Karpas-422 (cell line): Measurements from ENCODE around the gene NFATC1. TPM values are rescaled to one million over a fixed set of nuclear protein-coding genes. Genes with fewer than 3 reads are reported as not detected.
"Not testable (repeated sequence)": the region's sequence is repeated elsewhere in the genome, so short reads cannot be mapped to it uniquely, and the experiment has no call there.

Source experiments
- DNase-seq: peaks from one replicate; pipeline ENCODE4 v3.0.0-alpha.2; 2015
- H2AFZ ChIP-seq: fragments of 200-600 bp; sonication (generic); 2 replicates; pipeline ENCODE4 v1.6.1; 2014; ENCODE audit warnings: antibody characterized with exemption, low read length, mixed read lengths
- H3K27ac ChIP-seq: fragments of 200-600 bp; sonication (generic); 2 replicates; pipeline ENCODE4 v1.5.1; 2014; ENCODE audit warnings: mild to moderate bottlenecking, low read length, moderate library complexity
- H3K27me3 ChIP-seq: fragments of 200-600 bp; sonication (generic); 2 replicates; pipeline ENCODE4 v1.6.1; 2014; ENCODE audit warnings: low read length, mixed read lengths
- H3K36me3 ChIP-seq: fragments of 200-600 bp; sonication (generic); 2 replicates; pipeline ENCODE4 v1.6.1; 2014; ENCODE audit warnings: low read length, mixed read lengths; ENCODE audit not compliant: insufficient read depth
- H3K4me1 ChIP-seq: fragments of 200-600 bp; sonication (generic); 2 replicates; pipeline ENCODE4 v1.6.1; 2014; ENCODE audit warnings: mild to moderate bottlenecking, low read length, mixed read lengths
- H3K4me2 ChIP-seq: fragments of 200-600 bp; sonication (generic); 2 replicates; pipeline ENCODE4 v1.6.1; 2014; ENCODE audit warnings: low read length, low read depth, mild to moderate bottlenecking; ENCODE audit not compliant: poor library complexity, severe bottlenecking
- H3K4me3 ChIP-seq: fragments of 200-600 bp; sonication (generic); 2 replicates; pipeline ENCODE4 v1.5.1; 2014; ENCODE audit warnings: mild to moderate bottlenecking, antibody characterized with exemption, low read length, mixed read lengths
- H3K79me2 ChIP-seq: fragments of 200-600 bp; sonication (generic); 2 replicates; pipeline ENCODE4 v1.6.1; 2014; ENCODE audit warnings: mild to moderate bottlenecking, low read length, mixed read lengths
- H3K9ac ChIP-seq: fragments of 200-600 bp; sonication (generic); 2 replicates; pipeline ENCODE4 v1.6.0; 2014; ENCODE audit warnings: low read length
- H3K9me2 ChIP-seq: fragments of 200-600 bp; sonication (generic), shearing (Covaris generic); replicated peaks from 2 replicates; pipeline ENCODE4 v1.6.0; 2014; ENCODE audit warnings: mild to moderate bottlenecking, low read length, moderate library complexity; ENCODE audit not compliant: insufficient read depth
- H3K9me3 ChIP-seq: fragments of 300-700, 200-600 bp; sonication (generic); 2 replicates; pipeline ENCODE4 v1.6.1; 2014; ENCODE audit warnings: low read length, mixed read lengths
- H4K20me1 ChIP-seq: fragments of 200-600 bp; sonication (generic); 2 replicates; pipeline ENCODE4 v1.6.1; 2014; ENCODE audit warnings: mild to moderate bottlenecking, antibody characterized with exemption, low read length, low read depth; ENCODE audit not compliant: insufficient read depth
- total RNA-seq: library from RNA; depleted of rRNA; stranded (reverse); fragments of >200 nt; shearing (Covaris generic); gene quantifications from 2 replicates; pipeline ENCODE4 v1.2.3, GENCODE V29; 2014; ENCODE audit warnings: low replicate concordance

NFATC1 gene
- total RNA-seq, 1 experiment from 2014 or later, result 46.1 TPM

- Histone ChIP-seq H3K36me3 (peaks cover 11% of the 10 kb centered on the region), H3K4me1 (peaks cover 12% of the 10 kb centered on the region), H3K9me3 (no peaks in the 10 kb centered on the region), H3K9ac (no peak overlapping the region), H3K79me2 (peaks cover 31% of the 10 kb centered on the region), H4K20me1 (no peaks in the 10 kb centered on the region), H3K4me3 (no peak overlapping the region), H3K9me2 (no peaks in the 10 kb centered on the region), H3K4me2 (no peak overlapping the region), H3K27ac (no peak overlapping the region), H3K27me3 (no peaks in the 10 kb centered on the region), H2AFZ (no peak overlapping the region)
- DNase-seq, result no peak
Measured at GRCh38 chr18:79504034-79504433, 108.3 kb downstream of the NFATC1 start.

GRCh38 chr18:79504495-79504894, 108.8 kb downstream of the NFATC1 start:
- not testable (repeated sequence) for H3K36me3 ChIP-seq, H3K9me2 ChIP-seq, H2AFZ ChIP-seq, H3K27me3 ChIP-seq, H3K27ac ChIP-seq, H3K4me3 ChIP-seq, H3K9ac ChIP-seq, H3K9me3 ChIP-seq, DNase-seq, H4K20me1 ChIP-seq, H3K4me2 ChIP-seq
- Histone ChIP-seq H3K4me1 (peaks cover 12% of the 10 kb centered on the region), H3K79me2 (peaks cover 31% of the 10 kb centered on the region)

- H3K4me3 ChIP-seq, H3K36me3 ChIP-seq, H3K27me3 ChIP-seq, H3K4me2 ChIP-seq, H4K20me1 ChIP-seq, H3K9me2 ChIP-seq, DNase-seq, H3K9me3 ChIP-seq, H3K27ac ChIP-seq, H3K9ac ChIP-seq, H2AFZ ChIP-seq: not testable (repeated sequence)
- Histone ChIP-seq H3K79me2 (peaks cover 31% of the 10 kb centered on the region), H3K4me1 (peaks cover 12% of the 10 kb centered on the region)
Measured at GRCh38 chr18:79505465-79505864, 109.7 kb downstream of the NFATC1 start.

GRCh38 chr18:79506191-79507075, 110.7 kb downstream of the NFATC1 start:
- Histone ChIP-seq H3K9me3 (no peaks in the 10 kb centered on the region), H3K4me3 (no peak overlapping the region), H3K9ac (no peak overlapping the region), H3K4me1 (peaks cover 12% of the 10 kb centered on the region), H3K4me2 (no peak overlapping the region), H2AFZ (no peak overlapping the region), H4K20me1 (0 out of 2 replicates have a peak, but pooled peaks cover 5% of the 10 kb centered on the region), H3K27ac (peak overlapping the region; percentile 38), H3K79me2 (peaks cover 31% of the 10 kb centered on the region), H3K9me2 (no peaks in the 10 kb centered on the region), H3K36me3 (0 out of 2 replicates have a peak, but pooled peaks cover 5% of the 10 kb centered on the region), H3K27me3 (no peaks in the 10 kb centered on the region)
- DNase-seq, result no peak

DNA sequence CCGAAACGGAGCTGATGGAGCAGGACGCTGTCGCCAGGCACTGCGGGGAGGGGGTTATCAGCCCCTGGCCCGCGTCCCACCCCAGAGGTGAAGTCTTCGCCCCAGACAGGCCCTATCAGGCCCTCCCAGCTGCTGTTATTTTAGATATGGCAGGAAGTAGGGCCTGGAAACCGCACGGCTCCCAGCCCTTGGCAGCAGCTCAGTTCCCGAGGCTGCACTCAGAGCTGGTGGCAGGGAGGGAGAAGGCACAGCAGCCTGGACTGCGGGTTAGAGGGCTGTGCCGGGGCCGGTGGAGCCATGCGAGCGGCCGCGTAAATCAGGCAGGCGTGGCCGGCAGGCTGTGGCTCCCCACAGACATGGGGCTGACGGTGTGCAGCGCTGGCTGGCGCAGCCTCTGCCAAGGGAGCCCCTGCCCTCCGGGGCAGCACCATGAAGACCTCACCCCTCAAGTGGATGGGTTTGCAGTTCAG, 111.4 kb downstream of the NFATC1 start:
- H3K9ac ChIP-seq, result no peak overlapping the region
- H3K27me3 ChIP-seq, result no peaks in the 10 kb centered on the region
- H3K4me2 ChIP-seq, result no peak overlapping the region
- peaks cover 26% of the 10 kb centered on the region for H3K79me2 ChIP-seq
- H2AFZ ChIP-seq, result no peak overlapping the region
- peaks cover 12% of the 10 kb centered on the region for H3K4me1 ChIP-seq
- DNase-seq, result no peak
- H3K4me3 ChIP-seq, result no peak overlapping the region
- H3K9me2 ChIP-seq, result no peaks in the 10 kb centered on the region
- H3K36me3 ChIP-seq, result 0 out of 2 replicates have a peak, but pooled peaks cover 5% of the 10 kb centered on the region
- H3K9me3 ChIP-seq, result no peaks in the 10 kb centered on the region
- 0 out of 2 replicates have a peak, but pooled peaks cover 5% of the 10 kb centered on the region for H4K20me1 ChIP-seq
- no peak overlapping the region for H3K27ac ChIP-seq

DNA sequence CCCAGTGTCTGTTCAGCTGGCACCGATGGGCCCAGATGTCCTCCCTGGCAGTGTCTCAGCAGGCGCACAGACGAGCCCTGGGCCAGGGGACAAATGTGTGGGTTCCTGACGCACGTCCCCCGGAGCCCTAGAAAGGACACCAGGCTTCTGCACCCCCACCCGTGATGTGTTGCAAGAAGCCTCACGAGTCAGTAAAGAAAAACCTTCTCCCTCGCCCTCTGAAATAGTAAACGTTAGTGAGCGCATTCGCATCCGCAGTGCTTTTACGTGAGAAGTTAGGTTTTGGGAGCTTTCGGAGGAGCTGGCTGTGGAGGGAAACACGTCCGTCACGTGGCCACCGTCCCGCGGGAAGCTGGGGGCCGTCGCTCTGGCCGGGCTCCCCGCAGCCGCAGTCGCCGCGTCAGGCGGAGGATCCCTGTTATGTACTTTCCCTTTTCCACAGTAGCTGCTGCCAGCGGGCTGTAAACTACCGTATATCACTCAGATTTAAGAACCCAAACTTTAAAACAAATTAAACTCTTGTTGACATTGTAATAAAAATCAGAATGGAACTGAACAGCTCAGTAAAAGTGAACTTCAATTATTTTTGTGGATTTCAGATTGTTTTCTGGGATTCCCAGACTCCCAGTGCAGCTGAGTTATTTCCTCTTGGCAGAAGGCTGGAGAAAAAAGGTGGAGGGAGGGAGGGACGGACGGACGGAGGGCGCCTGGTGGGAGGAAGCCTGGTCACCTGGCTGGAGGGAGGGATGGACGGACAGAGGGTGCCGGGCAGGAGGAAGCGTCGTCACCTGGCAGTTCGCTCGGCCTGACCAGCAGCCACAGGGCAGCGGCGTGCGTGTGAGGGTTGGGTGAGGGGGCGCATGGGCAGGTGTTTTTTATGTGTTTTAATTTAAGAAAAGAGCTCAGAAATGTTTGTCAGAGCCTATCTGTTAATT, 112.1 kb downstream of the NFATC1 start:
- Histone ChIP-seq H3K27me3 (no peaks in the 10 kb centered on the region), H3K4me3 (no peak overlapping the region), H3K9me3 (no peaks in the 10 kb centered on the region), H4K20me1 (0 out of 2 replicates have a peak, but pooled peaks cover 5% of the 10 kb centered on the region), H3K27ac (no peak overlapping the region), H3K4me2 (no peak overlapping the region), H3K79me2 (peaks cover 23% of the 10 kb centered on the region), H3K9ac (no peak overlapping the region), H3K9me2 (no peaks in the 10 kb centered on the region), H2AFZ (no peak overlapping the region), H3K36me3 (0 out of 2 replicates have a peak, but pooled peaks cover 5% of the 10 kb centered on the region), H3K4me1 (peaks cover 12% of the 10 kb centered on the region)
- DNase-seq, result no peak

DNA sequence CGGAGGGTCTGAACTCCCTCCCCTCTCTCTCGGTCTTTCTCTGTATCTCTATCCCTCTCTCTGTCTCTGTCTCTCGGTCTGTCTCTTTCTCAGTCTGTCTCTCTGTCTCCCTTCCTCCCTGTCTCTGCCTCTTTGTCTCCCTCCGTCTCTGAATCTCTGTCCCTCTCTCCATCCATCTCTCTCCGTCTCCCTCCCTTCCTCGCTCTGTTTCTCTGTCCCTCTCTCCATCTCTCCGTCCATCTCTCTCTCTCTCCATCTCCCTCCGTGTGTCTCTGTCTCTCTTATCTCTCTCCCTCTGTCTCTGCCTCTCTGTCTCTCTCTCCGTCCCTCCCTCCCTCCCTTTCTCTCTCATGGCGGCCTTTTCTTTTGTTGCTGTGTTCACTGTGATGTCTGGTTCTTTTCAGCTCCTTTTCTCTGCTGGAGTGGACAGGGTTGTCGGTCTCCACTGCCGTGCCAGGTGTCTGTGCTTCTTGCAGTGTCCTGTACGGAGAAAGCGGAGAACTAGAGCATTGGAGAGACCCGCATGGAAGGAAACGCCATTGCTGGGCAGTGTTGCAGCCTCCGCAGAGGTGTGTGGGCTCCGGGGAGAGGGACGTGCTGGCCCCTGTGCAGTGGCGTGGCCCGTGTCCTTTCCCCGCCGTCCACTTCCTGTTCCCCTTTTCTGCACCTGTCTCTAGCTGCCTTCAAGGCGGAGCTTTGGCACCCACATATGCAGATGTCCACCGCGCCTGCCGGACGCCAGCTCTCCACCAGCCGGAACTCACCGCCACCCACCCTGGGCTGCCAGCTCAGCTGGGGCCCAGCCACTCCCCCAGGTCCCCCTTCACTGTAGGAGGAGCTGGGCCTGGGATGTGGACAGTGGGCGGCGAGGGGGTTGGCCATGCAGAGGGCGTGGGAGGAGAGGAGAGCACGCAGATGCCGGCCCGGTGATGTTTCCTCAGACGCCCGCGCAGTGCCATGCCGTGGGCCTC, 113.1 kb downstream of the NFATC1 start:
- no peak overlapping the region for H3K9ac ChIP-seq
- H3K79me2 ChIP-seq, result peaks cover 14% of the 10 kb centered on the region
- DNase-seq, result no peak

More for the DNA sequence above, 113.1 kb downstream of the NFATC1 start:
- Histone ChIP-seq H3K36me3 (0 out of 2 replicates have a peak, but pooled peaks cover 5% of the 10 kb centered on the region), H3K27ac (no peak overlapping the region), H3K9me3 (no peaks in the 10 kb centered on the region), H3K27me3 (no peaks in the 10 kb centered on the region), H4K20me1 (0 out of 2 replicates have a peak, but pooled peaks cover 5% of the 10 kb centered on the region), H3K4me1 (peaks cover 12% of the 10 kb centered on the region), H3K4me2 (no peak overlapping the region), H2AFZ (no peak overlapping the region), H3K9me2 (no peaks in the 10 kb centered on the region), H3K4me3 (no peak overlapping the region)
